ENCODE data around the gene MMP24. TPM values are rescaled to one million over a fixed set of nuclear protein-coding genes. Genes with fewer than 3 reads are reported as not detected.
A peak's percentile ranks its signal among the peaks of the same experiment; 100 is the strongest.
"Not testable (repeated sequence)": the region's sequence is repeated elsewhere in the genome, so short reads cannot be mapped to it uniquely, and the experiment has no call there.

MMP24 gene
- total RNA-seq = 0.05 TPM in 1 of 2 replicates, not detected in the other

DNA sequence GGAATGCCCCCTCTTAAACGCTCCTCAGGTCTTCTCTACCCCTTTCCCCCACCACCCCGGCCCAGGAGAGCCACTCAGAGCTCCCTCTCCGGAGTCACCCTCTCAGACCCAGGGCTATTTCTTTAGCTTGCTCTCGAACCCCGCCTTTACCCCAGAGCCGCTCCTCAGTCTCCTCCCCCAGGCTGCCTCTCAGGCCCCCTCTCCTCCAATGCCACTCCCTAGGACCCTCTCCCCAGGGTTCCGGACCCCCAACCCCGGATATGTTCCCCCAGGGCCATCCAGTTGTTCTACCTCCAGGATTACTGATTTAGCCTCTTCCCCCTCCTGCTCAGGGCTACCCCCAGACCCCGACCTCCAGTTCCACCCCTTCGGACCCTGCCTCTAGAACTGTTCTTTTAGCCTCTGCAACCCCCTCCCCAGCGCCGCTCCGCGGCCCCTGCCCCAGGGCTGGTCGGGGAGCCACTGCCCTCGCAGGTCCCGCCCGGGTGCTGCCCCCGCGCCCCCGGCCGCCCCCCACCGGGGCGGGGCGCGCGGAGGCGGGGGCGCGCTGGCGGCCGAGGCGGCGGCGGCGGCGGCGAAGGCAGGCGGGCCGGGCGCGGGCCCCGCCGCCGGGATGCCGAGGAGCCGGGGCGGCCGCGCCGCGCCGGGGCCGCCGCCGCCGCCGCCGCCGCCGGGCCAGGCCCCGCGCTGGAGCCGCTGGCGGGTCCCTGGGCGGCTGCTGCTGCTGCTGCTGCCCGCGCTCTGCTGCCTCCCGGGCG, at the start of gene MMP24:
Gene MMP24 (plus strand): TSS at position 565 of the 758 bp plus-strand sequence. CDS start 49 bp downstream, at position 614.
- Mint-ChIP-seq H3K9me3 (no peaks in the 10 kb centered on the region), H3K27me3 (peaks cover 47% of the 10 kb centered on the region), H3K27ac (no peak within 1 kb of the TSS), H3K4me3 (peak within 1 kb of the TSS; percentile 69), H3K4me1 (peaks cover 11% of the 10 kb centered on the region), H3K36me3 (ENCODE audit: low read depth) (peaks cover 11% of the 10 kb centered on the region)
- no peak for DNase-seq
- intact Hi-C loops (cut with micrococcal nuclease) = no loop called here

DNA sequence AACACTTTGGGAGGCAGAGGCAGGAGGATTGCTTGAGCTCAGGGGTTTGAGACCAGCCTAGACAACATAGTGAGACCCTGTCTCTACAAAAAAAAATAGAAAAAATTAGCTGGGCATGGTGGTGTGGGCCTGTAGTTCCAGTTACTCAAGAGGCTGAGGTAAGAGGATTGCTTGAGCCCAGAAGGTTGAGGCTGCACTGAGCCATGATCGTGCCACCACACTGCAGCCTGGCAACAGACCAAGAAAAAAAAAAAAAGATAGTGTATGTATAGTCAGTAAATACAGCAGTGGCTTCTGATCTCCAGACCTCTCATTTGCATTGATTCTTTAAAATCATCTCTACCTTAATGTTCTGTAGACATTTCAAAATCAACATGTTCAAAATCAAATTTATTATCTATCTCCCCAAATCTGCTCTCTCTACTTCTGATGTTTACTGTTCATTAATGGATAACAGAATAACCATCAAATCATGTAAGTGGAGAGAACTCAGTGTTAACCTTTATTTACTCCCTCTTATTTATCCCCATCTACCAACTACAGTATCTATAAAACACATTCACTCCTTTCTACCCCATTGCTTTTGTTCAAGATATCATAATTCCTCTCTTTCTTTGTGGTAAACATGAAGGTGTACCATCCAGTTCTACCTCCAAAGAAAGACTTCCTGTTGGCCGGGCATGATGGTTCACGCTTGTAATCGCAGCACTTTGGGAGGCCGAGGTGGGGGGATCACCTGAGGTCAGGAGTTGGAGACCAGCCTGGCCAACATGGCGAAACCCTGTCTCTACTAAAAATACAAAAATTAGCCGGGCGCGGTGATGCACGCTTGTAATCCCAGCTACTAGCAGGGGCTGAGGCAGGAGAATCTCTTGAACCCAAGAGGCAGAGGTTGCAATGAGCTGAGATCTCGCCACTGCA, 46.9 kb upstream of the MMP24 start:
- H3K27ac Mint-ChIP-seq = no peak overlapping the region
- no peak for DNase-seq
- no peaks in the 10 kb centered on the region for H3K36me3 Mint-ChIP-seq (ENCODE audit: low read depth)
- intact Hi-C loops (cut with micrococcal nuclease) = no loop called here
- no peaks in the 10 kb centered on the region for H3K4me1 Mint-ChIP-seq
- no peaks in the 10 kb centered on the region for H3K9me3 Mint-ChIP-seq
- no peaks in the 10 kb centered on the region for H3K27me3 Mint-ChIP-seq
- H3K4me3 Mint-ChIP-seq = no peak overlapping the region

DNA sequence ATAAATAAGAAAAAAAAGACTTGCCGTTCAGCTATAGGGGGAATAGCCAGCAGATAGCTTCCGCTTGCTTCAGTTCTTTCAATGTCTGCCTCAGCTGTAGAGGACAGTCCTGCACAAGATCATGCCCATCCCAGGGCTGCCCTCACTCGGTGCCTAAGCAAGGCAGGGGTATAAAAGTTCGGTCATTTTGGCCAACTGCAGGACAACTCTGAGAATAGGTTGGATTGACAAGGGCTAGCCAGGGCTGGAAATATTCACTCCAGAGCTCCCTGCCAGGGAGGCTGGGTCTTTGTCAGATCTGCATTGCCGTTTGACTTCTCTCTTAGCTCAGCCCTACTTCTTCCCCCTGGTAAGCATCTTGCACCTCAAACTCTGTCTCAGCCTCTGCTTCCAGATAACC, 46.2 kb upstream of the MMP24 start:
- Mint-ChIP-seq H3K27ac (no peak overlapping the region), H3K9me3 (no peaks in the 10 kb centered on the region), H3K4me1 (no peaks in the 10 kb centered on the region), H3K4me3 (no peak overlapping the region), H3K36me3 (ENCODE audit: low read depth) (no peaks in the 10 kb centered on the region), H3K27me3 (no peaks in the 10 kb centered on the region)
- intact Hi-C loops (cut with micrococcal nuclease) = no loop called here
- DNase-seq = no peak

DNA sequence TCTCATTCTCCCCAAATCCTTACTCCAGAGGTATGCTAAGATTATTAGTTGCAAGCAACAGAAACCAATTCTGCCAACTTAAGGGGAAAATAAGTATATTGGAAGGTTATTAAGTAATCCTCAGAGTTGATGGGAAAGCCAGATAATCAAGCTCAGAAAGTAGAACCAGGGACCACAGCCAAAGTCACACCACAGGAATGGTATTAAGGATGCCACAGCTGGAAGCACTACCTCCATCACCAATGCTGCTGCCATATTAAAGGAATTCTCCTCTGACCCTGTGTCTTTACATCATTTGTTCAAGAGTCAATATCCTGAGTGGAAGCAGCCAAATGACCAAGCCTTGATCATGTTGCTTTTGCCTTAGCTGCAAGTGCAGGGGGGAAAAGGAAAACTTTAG, 44.8 kb upstream of the MMP24 start:
- no peak overlapping the region for H3K4me3 Mint-ChIP-seq
- no peak overlapping the region for H3K27ac Mint-ChIP-seq
- intact Hi-C loops (cut with micrococcal nuclease) = no loop called here
- no peaks in the 10 kb centered on the region for H3K27me3 Mint-ChIP-seq
- no peak for DNase-seq
- H3K36me3 Mint-ChIP-seq (ENCODE audit: low read depth) = no peaks in the 10 kb centered on the region
- no peaks in the 10 kb centered on the region for H3K9me3 Mint-ChIP-seq
- no peaks in the 10 kb centered on the region for H3K4me1 Mint-ChIP-seq

DNA sequence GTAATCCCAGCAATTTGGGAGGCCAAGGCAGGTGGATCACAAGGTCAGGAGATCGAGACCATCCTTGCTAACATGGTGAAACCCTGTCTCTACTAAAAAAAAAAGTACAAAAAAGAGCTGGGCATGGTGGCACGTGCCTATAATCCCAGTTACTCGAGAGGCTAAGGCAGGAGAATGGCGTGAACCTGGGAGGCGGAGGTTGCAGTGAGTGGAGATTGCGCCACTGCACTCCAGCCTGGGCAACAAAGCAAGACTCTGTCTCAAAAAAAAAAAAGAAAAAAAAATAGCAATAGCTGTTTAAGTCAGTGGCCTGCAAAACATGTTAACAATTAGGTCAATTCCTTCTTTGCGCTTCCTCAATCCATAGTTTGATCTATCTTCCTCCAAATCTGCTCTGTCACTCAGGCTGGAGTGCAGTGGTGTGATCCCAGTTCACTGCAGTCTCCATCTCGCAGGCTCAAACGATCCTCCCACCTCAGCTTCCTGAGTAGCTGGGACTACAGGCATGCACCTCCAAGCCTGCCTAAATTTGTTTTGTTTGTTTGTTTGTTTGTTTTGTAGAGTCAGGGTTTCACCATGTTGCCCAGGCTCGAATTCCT, 39.7 kb upstream of the MMP24 start:
- H3K36me3 Mint-ChIP-seq (ENCODE audit: low read depth); H3K4me1 Mint-ChIP-seq: not testable (repeated sequence)

DNA sequence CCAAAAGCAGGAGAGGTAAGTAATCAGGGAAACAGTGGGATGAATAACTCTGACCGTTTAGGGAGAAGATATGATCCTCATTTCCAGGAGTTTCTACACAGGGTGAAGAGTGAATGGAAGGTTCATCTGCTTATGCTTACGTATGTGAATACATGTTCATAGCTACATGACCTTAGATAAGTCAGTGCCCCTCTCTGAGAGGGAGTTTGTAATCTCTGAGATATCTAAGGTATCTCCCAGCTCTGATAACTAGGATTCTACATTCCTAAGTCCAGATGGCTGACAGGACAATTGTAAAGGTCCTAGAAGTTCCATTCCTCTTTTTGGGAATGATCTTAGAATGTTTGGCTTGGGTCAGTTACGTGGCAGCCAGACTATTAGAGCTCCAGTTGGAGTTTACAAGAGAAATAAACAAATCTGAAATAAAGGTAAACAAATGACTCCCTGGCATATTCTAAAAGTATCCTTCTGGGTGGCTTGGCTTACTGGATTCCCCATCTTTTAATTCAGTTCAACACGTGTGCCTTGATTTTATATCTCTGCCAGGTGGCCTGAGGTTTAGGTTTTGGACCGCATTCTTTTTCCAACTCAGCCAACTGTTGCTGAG, 38.8 kb upstream of the MMP24 start:
- Mint-ChIP-seq H3K9me3 (no peaks in the 10 kb centered on the region), H3K27ac (no peak overlapping the region), H3K4me1 (no peaks in the 10 kb centered on the region), H3K4me3 (no peak overlapping the region), H3K27me3 (peaks cover 3% of the 10 kb centered on the region), H3K36me3 (ENCODE audit: low read depth) (no peaks in the 10 kb centered on the region)
- no peak for DNase-seq
- intact Hi-C loops (cut with micrococcal nuclease) = no loop called here

More for the DNA sequence above, 39.7 kb upstream of the MMP24 start:
- DNase-seq; H3K4me3 Mint-ChIP-seq; H3K27ac Mint-ChIP-seq; intact Hi-C loops (cut with micrococcal nuclease); H3K27me3 Mint-ChIP-seq; H3K9me3 Mint-ChIP-seq: not testable (repeated sequence)

DNA sequence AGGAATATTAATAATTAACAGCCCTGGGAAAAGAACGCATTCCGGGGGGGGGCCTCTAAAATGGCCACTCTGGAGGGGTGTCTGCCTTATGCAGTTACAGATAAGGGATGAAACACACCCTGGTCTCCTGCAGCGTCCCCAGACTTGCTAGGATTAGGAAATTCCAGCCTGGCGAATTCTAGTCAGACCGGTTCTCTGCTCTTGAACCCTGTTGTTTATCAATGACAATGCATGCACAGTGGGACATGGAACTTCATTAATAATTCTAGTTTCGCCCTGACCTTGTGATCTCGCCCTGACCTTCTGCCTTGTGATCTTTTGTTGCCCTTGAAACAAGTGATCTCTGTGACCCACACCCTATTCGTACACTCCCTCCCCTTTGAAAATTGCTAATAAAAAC, 37.3 kb upstream of the MMP24 start:
- DNase-seq; H3K4me1 Mint-ChIP-seq; H3K27ac Mint-ChIP-seq; intact Hi-C loops (cut with micrococcal nuclease); H3K27me3 Mint-ChIP-seq; H3K9me3 Mint-ChIP-seq; H3K4me3 Mint-ChIP-seq; H3K36me3 Mint-ChIP-seq (ENCODE audit: low read depth): not testable (repeated sequence)

DNA sequence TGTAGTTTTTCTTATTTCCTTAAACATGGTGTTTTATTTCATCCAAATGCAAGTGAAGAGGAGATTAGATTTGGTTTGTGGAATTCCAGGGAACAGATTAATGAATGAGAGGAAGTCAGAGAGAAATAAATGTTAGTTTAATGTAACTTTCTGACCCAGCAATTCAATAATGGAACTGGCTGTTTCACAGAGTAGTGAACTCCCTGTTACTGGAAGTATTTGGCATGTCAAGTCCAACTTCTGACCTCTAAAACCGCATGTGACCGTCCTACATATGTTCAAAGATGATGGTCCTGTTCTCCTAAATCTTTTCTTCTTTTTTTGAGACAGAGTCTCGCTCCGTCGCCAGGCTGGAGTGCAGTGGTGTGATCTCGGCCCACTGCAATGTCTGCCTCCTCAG, 35.9 kb upstream of the MMP24 start:
- intact Hi-C loops (cut with micrococcal nuclease) = no loop called here
- H3K27ac Mint-ChIP-seq = no peak overlapping the region
- H3K27me3 Mint-ChIP-seq = peaks cover 3% of the 10 kb centered on the region
- no peak for DNase-seq
- peaks cover 2% of the 10 kb centered on the region for H3K36me3 Mint-ChIP-seq (ENCODE audit: low read depth)
- no peaks in the 10 kb centered on the region for H3K4me1 Mint-ChIP-seq
- H3K4me3 Mint-ChIP-seq = no peak overlapping the region
- H3K9me3 Mint-ChIP-seq = no peaks in the 10 kb centered on the region

DNA sequence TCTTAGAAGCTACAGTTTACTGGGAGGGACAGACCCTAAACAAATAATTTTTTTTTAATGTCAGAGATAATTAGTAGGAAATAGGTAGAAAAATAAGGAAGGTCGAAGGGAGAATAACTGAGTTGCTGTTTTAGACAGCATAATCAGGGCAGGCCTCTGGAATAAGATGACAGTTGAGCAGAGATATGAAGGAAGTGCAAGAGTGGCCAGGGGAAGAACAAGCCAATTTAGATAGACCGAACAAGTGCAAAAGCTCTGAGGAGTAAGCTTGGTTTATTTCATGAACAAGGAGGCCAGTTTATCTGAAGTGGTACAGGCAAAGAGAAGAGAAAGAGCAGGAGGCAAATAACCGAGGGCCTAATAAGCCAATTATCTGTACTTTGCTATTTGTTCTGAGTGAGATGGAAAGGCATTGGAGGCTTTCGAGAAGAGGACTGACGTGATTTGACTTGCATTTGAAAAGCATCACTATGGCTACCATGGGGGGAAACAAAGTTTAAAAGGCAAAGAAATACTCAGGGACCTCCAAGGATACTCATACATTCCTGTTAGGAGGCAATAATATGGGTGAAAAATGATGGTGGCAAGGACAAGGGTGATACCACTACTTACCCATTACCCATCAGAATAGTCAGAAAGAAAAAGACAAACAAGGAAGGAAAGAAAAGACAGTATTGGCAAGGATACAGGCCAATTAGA, 34.9 kb upstream of the MMP24 start:
- intact Hi-C loops (cut with micrococcal nuclease) = no loop called here
- no peak for DNase-seq
- no peak overlapping the region for H3K4me3 Mint-ChIP-seq
- no peaks in the 10 kb centered on the region for H3K4me1 Mint-ChIP-seq
- H3K36me3 Mint-ChIP-seq (ENCODE audit: low read depth) = peaks cover 4% of the 10 kb centered on the region
- peaks cover 3% of the 10 kb centered on the region for H3K9me3 Mint-ChIP-seq
- no peak overlapping the region for H3K27ac Mint-ChIP-seq
- H3K27me3 Mint-ChIP-seq = peaks cover 3% of the 10 kb centered on the region

DNA sequence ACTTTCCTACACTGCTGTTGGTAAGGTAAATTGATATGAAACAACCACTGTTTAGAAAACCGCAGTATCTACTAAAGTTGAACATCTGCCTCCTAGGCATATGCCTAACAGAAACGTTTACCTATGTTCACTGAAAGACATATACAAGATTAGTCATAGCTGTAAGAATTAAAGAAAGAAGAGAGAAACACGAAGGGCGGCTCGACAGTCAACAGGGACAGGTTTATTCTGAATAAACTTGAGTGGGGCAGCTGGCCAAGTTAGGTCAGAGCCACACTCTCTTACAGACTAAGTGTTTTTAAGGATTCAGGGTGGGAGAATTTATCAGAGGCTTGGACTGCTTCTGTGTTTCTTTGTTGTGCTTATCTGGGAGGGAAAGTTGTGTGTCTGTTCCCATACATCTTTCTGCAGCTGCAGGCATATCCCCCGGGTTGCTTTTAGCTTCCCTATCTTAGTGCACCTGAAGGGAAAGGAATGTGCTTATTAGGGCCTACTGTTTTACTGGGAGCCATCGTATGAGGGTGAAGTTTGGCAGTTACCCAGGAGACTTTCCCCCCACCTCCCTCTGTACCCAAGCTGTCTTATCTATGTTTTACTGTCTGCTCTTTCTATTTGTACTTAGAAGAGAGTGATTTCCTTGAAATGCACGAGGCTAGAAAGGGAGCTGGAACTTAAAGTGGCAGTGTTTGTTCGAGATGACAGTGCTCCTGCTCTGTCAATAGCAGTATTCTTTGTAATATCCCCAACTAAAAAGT, 34.2 kb upstream of the MMP24 start:
- no peak overlapping the region for H3K4me3 Mint-ChIP-seq
- intact Hi-C loops (cut with micrococcal nuclease) = no loop called here
- DNase-seq = no peak
- peaks cover 5% of the 10 kb centered on the region for H3K9me3 Mint-ChIP-seq
- H3K27ac Mint-ChIP-seq = no peak overlapping the region
- peaks cover 3% of the 10 kb centered on the region for H3K27me3 Mint-ChIP-seq
- H3K36me3 Mint-ChIP-seq (ENCODE audit: low read depth) = peaks cover 4% of the 10 kb centered on the region
- no peaks in the 10 kb centered on the region for H3K4me1 Mint-ChIP-seq

DNA sequence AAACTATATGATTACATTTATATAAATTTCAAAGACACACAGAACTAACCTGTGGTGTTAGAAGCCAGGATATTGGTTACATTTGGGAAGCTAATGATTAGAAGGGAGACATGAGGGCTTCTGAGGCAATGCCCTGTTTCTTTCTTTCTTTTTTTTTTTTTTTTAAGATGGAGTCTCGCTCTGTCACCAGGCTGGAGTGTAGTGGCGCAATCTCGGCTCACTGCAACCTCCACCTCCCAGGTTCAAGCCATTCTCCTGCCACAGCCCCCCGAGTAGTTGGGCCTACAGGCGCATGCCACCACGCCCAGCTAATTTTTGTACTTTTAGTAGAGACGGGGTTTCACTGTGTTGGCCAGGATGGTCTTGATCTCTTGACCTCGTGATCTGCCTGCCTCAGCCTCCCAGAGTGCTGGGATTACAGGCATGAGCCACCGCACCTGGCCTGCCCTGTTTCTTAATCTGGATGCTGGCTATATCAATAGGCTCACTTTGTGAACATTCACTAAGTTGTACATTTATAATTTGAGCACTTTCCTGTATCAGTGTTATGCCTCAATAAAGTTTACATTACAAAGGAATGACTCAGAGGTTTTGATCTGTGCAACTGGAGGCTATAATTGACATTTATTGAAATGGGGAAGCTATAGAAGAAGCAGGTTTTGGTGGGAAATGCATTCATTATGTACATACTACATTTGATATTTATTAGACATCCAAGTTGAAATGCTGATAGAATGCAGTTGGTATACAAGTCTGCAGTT, 33.3 kb upstream of the MMP24 start:
- H3K9me3 Mint-ChIP-seq, H3K4me1 Mint-ChIP-seq, DNase-seq: not testable (repeated sequence)

DNA sequence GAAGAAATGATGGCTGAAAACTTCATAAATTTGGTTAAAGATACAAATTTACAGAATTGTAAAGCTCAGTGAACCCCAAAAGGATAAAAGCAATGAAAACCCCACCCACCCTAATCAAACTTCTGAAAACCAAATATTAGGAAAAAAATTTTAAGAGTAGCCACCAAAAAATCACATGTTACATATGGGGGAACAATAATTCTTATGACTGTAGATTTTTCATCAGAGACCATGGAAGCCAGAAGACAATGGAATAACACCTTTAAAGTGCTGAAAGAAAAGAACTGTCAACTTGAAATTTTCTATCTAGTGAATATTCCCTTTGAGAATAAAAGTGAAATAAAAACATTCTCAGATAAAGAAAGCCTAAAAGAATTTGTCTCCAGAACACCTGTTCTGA, 30.2 kb upstream of the MMP24 start:
- Mint-ChIP-seq H3K27me3 (no peaks in the 10 kb centered on the region), H3K4me3 (no peak overlapping the region), H3K4me1 (no peaks in the 10 kb centered on the region), H3K9me3 (peaks cover 12% of the 10 kb centered on the region), H3K36me3 (ENCODE audit: low read depth) (peaks cover 5% of the 10 kb centered on the region), H3K27ac (no peak overlapping the region)
- intact Hi-C loops (cut with micrococcal nuclease) = no loop called here
- DNase-seq = no peak

More for the DNA sequence above, 33.3 kb upstream of the MMP24 start:
- H3K36me3 Mint-ChIP-seq (ENCODE audit: low read depth); H3K27ac Mint-ChIP-seq; H3K4me3 Mint-ChIP-seq; H3K27me3 Mint-ChIP-seq; intact Hi-C loops (cut with micrococcal nuclease): not testable (repeated sequence)

Measured in activated CD4-positive, alpha-beta T cell treated with anti-CD3 and anti-CD28 coated beads, Interleukin-2, amount 10 ng/mL, durations not matched to agents 24 days and 14 days (primary cell).